ENCODE data around the gene CBLIF.

DNA sequence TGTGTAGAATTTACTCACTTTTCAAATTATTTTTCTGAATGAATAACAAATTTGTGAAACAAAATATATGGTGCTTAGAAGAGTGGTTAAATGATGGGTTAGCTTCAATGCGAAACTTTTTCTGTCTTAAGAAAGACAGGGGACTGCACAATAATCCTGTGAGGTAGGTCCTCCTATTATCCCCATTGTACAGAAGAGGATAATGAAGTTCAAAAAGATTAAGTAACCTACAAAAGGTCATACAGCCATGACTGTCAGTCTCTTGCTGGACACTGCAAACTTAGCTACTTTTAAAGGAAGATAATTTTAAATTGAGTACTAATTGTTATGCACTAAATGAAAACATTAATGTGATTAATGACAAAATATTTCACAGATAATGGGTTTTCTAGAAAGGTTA lies 38.3 kb upstream of the CBLIF start:
- TF ChIP-seq, protein P1, sequence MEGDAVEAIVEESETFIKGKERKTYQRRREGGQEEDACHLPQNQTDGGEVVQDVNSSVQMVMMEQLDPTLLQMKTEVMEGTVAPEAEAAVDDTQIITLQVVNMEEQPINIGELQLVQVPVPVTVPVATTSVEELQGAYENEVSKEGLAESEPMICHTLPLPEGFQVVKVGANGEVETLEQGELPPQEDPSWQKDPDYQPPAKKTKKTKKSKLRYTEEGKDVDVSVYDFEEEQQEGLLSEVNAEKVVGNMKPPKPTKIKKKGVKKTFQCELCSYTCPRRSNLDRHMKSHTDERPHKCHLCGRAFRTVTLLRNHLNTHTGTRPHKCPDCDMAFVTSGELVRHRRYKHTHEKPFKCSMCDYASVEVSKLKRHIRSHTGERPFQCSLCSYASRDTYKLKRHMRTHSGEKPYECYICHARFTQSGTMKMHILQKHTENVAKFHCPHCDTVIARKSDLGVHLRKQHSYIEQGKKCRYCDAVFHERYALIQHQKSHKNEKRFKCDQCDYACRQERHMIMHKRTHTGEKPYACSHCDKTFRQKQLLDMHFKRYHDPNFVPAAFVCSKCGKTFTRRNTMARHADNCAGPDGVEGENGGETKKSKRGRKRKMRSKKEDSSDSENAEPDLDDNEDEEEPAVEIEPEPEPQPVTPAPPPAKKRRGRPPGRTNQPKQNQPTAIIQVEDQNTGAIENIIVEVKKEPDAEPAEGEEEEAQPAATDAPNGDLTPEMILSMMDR (conservative IDR thresholded peaks at IDR 0.05) = no peak
- TF ChIP-seq EZH2 (IDR thresholded peaks at IDR 0.05; ENCODE audit: low read depth) = no peak
